ENCODE data around the gene ABCA9.
A peak's percentile ranks its signal among the peaks of the same experiment; 100 is the strongest.
"Not testable (repeated sequence)": the region's sequence is repeated elsewhere in the genome, so short reads cannot be mapped to it uniquely, and the experiment has no call there.

ABCA9 gene

GRCh38 chr17:69060822-69061221 lies at the start of gene ABCA9:
Gene ABCA9, minus strand, starts transcription at chr17:69060927. Its CDS starts 9,801 bp downstream, at chr17:69051126.
- peak; percentile 81 for DNase-seq

GRCh38 chr17:69105907-69106730 lies 45.4 kb upstream of the ABCA9 start:
- no peak for DNase-seq

GRCh38 chr17:69103557-69104233 lies 43.0 kb upstream of the ABCA9 start:
- DNase-seq: no peak

GRCh38 chr17:69098625-69099024 lies 37.9 kb upstream of the ABCA9 start:
- DNase-seq: no peak

- DNase-seq: no peak
Measured at GRCh38 chr17:69096541-69096940, 35.8 kb upstream of the ABCA9 start.

GRCh38 chr17:69093995-69094394 lies 33.3 kb upstream of the ABCA9 start:
- no peak for DNase-seq

GRCh38 chr17:69093279-69093789 lies 32.6 kb upstream of the ABCA9 start:
- DNase-seq: no peak

- DNase-seq: no peak
Measured at GRCh38 chr17:69090365-69090764, 29.6 kb upstream of the ABCA9 start.

- no peak for DNase-seq
Measured at GRCh38 chr17:69088643-69089200, 28.0 kb upstream of the ABCA9 start.

- no peak for DNase-seq
Measured at GRCh38 chr17:69086641-69087040, 25.9 kb upstream of the ABCA9 start.

GRCh38 chr17:69084911-69085310 lies 24.2 kb upstream of the ABCA9 start:
- DNase-seq: no peak

GRCh38 chr17:69082696-69083095 lies 22.0 kb upstream of the ABCA9 start:
- no peak for DNase-seq

GRCh38 chr17:69078864-69079263 lies 18.1 kb upstream of the ABCA9 start:
- no peak for DNase-seq

- DNase-seq: no peak
Measured at GRCh38 chr17:69075823-69076222, 15.1 kb upstream of the ABCA9 start.

GRCh38 chr17:69073392-69073791 lies 12.7 kb upstream of the ABCA9 start:
- DNase-seq: not testable (repeated sequence)

GRCh38 chr17:69072803-69073256 lies 12.1 kb upstream of the ABCA9 start:
- not testable (repeated sequence) for DNase-seq

- not testable (repeated sequence) for DNase-seq
Measured at GRCh38 chr17:69071233-69071586, 10.5 kb upstream of the ABCA9 start.

GRCh38 chr17:69070378-69071232 lies 9.9 kb upstream of the ABCA9 start:
- not testable (repeated sequence) for DNase-seq

- DNase-seq: no peak
Measured at GRCh38 chr17:69069226-69069750, 8.6 kb upstream of the ABCA9 start.

GRCh38 chr17:69067274-69068047 lies 6.7 kb upstream of the ABCA9 start:
- DNase-seq: no peak

- no peak for DNase-seq
Measured at GRCh38 chr17:69066482-69066881, 5.8 kb upstream of the ABCA9 start.

- no peak for DNase-seq
Measured at GRCh38 chr17:69065113-69065512, 4.4 kb upstream of the ABCA9 start.

All from fibroblast of skin of right biceps (primary cell).